HepG2 (cell line): ENCODE measurements around the gene TIMM17A. TPM values are rescaled to one million over a fixed set of nuclear protein-coding genes. Genes with fewer than 3 reads are reported as not detected.

ENCODE experiments used
- MAFG ChIP-seq: sonication (generic); formaldehyde crosslinking; IDR thresholded peaks from 2 replicates; pipeline ENCODE4 v1.5.1; 2020; ENCODE audit warnings: mild to moderate bottlenecking, missing genetic modification reagents
- ZNF703 ChIP-seq: sonication (generic); formaldehyde crosslinking; IDR thresholded peaks from 2 replicates; pipeline ENCODE4 v1.5.1; 2020; ENCODE audit warnings: missing genetic modification reagents, mild to moderate bottlenecking, moderate library complexity, borderline replicate concordance
- polyA plus RNA-seq, 8 experiments: library from polyadenylated mRNA; depleted of rRNA in 3 of 8; stranded (reverse) in 7 of 8; unstranded in 1 of 8; fragments of >200 nt; fragmentation: Illumina TruSeq in 4 of 8; extraction: Trizol in 4 of 8; gene quantifications; 2 replicates each; pipeline versions ENCODE4 v1.2.1 to v1.2.3, GENCODE V29; 2011 to 2016; ENCODE audit warnings: low read depth in 4 of 8, missing spikeins in 1 of 8, mixed read lengths in 1 of 8; ENCODE audit not compliant: insufficient read depth in 1 of 8
- total RNA-seq, 5 experiments: library from RNA; depleted of rRNA; stranded (reverse); fragments of >200 nt; fragmentation: Illumina TruSeq; extraction: Trizol; gene quantifications; 2 replicates each; pipeline ENCODE4 v1.2.3, GENCODE V29; 2016; ENCODE audit warnings: low read depth in 1 of 5
- TF ChIP-seq, protein P1 (sequence below): IDR thresholded peaks from 2 replicates; pipeline ENCODE4 v1.6.1; 2016; ENCODE audit warnings: low read depth, missing genetic modification reagents, missing compliant biosample characterization
- TF ChIP-seq, protein P2 (sequence below): sonication (generic); formaldehyde crosslinking; IDR thresholded peaks from 2 replicates; pipeline ENCODE4 v1.4.0; 2020; ENCODE audit warnings: low read depth, mild to moderate bottlenecking, missing genetic modification reagents
- TF ChIP-seq, protein P3 (sequence below): sonication (generic); formaldehyde crosslinking; IDR thresholded peaks from 2 replicates; pipeline ENCODE4 v1.4.0; 2020; ENCODE audit warnings: mild to moderate bottlenecking, missing genetic modification reagents

Gene TIMM17A
- total and polyA plus RNA-seq, 2 of the 13 experiments (the other 11 are each of a cell fraction or from before 2014, with no cell fraction given): 50.8 to 97.8 TPM

DNA sequence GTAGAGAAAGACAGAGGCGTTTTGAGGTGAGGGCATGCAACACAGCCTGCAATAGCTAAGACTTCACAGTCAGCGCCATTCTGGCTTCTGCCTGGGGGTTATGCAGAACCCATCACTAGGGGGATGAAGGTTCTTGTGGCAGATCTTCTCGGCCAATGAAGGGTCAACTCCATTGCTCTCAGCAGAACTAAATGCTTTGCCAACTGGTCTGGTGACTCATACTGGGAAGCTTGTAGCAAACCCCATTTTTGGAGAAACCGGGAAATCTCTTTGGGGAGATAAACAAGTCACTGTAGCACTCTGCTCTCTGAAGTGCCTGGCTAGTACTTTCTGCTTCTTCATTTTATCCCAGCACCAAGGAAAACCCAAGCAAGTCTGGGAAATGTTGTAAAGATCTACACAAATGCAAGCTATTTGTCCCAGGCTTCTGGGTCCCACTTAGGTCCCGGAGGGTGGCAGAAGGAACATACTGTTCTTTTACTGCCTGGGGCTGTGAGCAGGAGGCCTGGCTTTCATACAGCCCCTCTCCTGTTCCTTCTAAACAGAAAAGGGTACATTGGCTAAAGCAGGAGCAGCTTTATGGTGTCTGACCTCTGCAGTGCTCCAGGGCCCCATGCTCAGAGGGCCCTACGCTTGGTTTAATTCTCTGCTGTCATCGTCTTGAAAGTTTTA lies 37.8 kb upstream of the TIMM17A start (continued):
- TF ChIP-seq, protein P1, sequence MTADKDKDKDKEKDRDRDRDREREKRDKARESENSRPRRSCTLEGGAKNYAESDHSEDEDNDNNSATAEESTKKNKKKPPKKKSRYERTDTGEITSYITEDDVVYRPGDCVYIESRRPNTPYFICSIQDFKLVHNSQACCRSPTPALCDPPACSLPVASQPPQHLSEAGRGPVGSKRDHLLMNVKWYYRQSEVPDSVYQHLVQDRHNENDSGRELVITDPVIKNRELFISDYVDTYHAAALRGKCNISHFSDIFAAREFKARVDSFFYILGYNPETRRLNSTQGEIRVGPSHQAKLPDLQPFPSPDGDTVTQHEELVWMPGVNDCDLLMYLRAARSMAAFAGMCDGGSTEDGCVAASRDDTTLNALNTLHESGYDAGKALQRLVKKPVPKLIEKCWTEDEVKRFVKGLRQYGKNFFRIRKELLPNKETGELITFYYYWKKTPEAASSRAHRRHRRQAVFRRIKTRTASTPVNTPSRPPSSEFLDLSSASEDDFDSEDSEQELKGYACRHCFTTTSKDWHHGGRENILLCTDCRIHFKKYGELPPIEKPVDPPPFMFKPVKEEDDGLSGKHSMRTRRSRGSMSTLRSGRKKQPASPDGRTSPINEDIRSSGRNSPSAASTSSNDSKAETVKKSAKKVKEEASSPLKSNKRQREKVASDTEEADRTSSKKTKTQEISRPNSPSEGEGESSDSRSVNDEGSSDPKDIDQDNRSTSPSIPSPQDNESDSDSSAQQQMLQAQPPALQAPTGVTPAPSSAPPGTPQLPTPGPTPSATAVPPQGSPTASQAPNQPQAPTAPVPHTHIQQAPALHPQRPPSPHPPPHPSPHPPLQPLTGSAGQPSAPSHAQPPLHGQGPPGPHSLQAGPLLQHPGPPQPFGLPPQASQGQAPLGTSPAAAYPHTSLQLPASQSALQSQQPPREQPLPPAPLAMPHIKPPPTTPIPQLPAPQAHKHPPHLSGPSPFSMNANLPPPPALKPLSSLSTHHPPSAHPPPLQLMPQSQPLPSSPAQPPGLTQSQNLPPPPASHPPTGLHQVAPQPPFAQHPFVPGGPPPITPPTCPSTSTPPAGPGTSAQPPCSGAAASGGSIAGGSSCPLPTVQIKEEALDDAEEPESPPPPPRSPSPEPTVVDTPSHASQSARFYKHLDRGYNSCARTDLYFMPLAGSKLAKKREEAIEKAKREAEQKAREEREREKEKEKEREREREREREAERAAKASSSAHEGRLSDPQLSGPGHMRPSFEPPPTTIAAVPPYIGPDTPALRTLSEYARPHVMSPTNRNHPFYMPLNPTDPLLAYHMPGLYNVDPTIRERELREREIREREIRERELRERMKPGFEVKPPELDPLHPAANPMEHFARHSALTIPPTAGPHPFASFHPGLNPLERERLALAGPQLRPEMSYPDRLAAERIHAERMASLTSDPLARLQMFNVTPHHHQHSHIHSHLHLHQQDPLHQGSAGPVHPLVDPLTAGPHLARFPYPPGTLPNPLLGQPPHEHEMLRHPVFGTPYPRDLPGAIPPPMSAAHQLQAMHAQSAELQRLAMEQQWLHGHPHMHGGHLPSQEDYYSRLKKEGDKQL (CRISPR knock-in tag): no peak
- no peak for TF ChIP-seq MAFG (CRISPR knock-in tag)
- no peak for TF ChIP-seq ZNF703 (CRISPR knock-in tag)
- TF ChIP-seq, protein P2, sequence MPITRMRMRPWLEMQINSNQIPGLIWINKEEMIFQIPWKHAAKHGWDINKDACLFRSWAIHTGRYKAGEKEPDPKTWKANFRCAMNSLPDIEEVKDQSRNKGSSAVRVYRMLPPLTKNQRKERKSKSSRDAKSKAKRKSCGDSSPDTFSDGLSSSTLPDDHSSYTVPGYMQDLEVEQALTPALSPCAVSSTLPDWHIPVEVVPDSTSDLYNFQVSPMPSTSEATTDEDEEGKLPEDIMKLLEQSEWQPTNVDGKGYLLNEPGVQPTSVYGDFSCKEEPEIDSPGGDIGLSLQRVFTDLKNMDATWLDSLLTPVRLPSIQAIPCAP (CRISPR knock-in tag): no peak
- TF ChIP-seq, protein P3, sequence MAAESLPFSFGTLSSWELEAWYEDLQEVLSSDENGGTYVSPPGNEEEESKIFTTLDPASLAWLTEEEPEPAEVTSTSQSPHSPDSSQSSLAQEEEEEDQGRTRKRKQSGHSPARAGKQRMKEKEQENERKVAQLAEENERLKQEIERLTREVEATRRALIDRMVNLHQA (CRISPR knock-in tag): no peak
